Cerebellar cortex (tissue), 1 donor: ENCODE measurements around the gene DES.

Experiments
- DNase-seq: peaks from one replicate; pipeline ENCODE4 v3.0.0-alpha.2; 2015; ENCODE audit warnings: low spot score

The DES gene

GRCh38 chr2:219457784-219458369 is 39.7 kb downstream of the DES start:
- no peak for DNase-seq

- DNase-seq: no peak
These were observed 40.8 kb downstream of the DES start for GRCh38 chr2:219458996-219459395.

GRCh38 chr2:219459460-219460311 is 41.5 kb downstream of the DES start:
- peak; percentile 62 for DNase-seq

- peak; percentile 31 for DNase-seq
These were observed 42.3 kb downstream of the DES start for GRCh38 chr2:219460424-219460926.

GRCh38 chr2:219461047-219461514 is 42.9 kb downstream of the DES start:
- DNase-seq: no peak

- DNase-seq: no peak
These were observed 43.5 kb downstream of the DES start for GRCh38 chr2:219461669-219462068.

GRCh38 chr2:219462349-219462748 is 44.2 kb downstream of the DES start:
- DNase-seq: no peak

GRCh38 chr2:219464286-219465032 is 46.3 kb downstream of the DES start:
- DNase-seq: no peak

- no peak for DNase-seq
These were observed 47.7 kb downstream of the DES start for GRCh38 chr2:219465659-219466561.

GRCh38 chr2:219466816-219467735 is 48.9 kb downstream of the DES start:
- no peak for DNase-seq

- no peak for DNase-seq
These were observed 49.5 kb downstream of the DES start for GRCh38 chr2:219467736-219468075.

- no peak for DNase-seq
These were observed 50.4 kb downstream of the DES start for GRCh38 chr2:219468410-219469185.

GRCh38 chr2:219469186-219469724 is 51.1 kb downstream of the DES start:
- DNase-seq: no peak

- DNase-seq: no peak
These were observed 52.3 kb downstream of the DES start for GRCh38 chr2:219470429-219470828.

- DNase-seq: no peak
These were observed 53.5 kb downstream of the DES start for GRCh38 chr2:219471476-219472371.

- DNase-seq: no peak
These were observed 54.5 kb downstream of the DES start for GRCh38 chr2:219472629-219473187.

GRCh38 chr2:219473511-219473910 is 55.3 kb downstream of the DES start:
- no peak for DNase-seq
